GM19452 (cell line): ENCODE measurements around the gene TNIP1.

Experiments
- ATAC-seq: cut with Tn5 transposase; IDR thresholded peaks from one replicate; pipeline ENCODE4 v1.9.1; 2021; ENCODE audit not compliant: unreplicated experiment

The TNIP1 gene

DNA sequence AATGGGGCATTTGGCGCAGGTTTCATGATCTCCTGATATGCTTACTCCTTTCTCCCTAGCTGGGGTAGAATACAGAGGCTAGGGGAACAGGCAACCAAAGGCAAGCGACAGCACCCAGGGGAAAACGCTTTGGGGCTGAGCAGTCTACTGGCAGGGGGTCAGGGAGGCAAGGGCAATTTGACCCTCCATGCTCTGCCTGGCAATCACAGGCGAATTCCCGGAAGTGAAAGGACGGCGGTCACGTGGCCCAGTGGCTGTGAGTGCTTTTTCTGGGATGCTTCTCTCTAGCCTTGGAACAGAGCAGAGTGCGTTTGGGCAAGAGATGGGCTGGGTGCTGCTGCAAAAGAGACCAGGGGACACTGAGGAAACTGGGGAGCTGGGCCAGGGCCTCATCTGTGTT lies 54.7 kb downstream of the TNIP1 start:
- no peak for ATAC-seq

GRCh38 chr5:151025250-151025606 lies 55.6 kb downstream of the TNIP1 start:
- ATAC-seq: no peak

- ATAC-seq: no peak
These were observed 56.2 kb downstream of the TNIP1 start for GRCh38 chr5:151024440-151025249.

- no peak for ATAC-seq
These were observed 57.2 kb downstream of the TNIP1 start for GRCh38 chr5:151023651-151024050.

GRCh38 chr5:151023047-151023615 lies 57.7 kb downstream of the TNIP1 start:
- ATAC-seq: no peak

DNA sequence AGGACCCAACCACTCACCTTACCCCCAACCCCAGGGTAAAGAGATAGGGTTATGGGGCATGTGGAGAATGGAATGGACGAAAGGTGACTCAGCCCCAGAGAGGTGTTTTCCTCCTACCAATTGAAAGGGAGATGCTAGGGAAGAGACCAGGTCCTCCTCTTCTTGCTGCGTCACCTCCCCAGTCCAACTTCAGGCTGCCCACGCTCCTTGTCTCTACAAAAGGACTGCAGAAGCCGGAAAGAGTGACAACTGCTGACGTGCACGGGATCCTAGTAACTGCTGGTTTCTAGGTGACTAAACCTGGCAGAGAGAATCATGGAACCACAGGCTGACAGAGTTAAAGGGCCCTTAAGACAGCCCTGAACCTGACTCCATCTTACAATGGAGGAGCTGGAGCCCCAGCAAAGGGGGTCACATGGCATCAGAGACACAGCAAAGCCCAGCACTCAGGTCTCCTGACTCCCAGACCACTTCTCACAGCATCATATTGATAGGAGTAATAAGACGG lies 58.3 kb downstream of the TNIP1 start:
- ATAC-seq: no peak

DNA sequence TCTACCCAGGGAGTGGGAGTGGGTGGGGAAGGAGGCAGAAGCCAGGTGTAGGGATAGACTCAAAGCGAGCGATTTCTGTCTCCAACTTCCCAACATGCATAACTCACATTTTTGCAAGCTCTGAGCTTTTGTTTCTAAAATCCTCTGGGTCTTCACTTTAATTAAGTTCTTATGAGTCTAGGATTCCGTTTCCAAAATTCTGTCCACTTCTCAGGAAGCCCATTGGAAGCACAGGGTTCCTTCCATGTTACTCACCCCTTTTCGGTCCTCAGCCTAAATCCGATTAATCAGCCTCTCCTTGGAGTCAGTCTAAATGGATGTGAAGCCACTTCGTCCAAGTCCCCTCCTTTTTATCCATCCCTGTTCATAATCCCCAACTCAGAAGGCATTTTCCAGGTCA lies 59.1 kb downstream of the TNIP1 start:
- no peak for ATAC-seq

GRCh38 chr5:151020304-151021110 lies 60.3 kb downstream of the TNIP1 start, which contains the start of gene GPX3:
Gene GPX3 (plus strand): TSS chr5:151020591. CDS start chr5:151020655, 64 bp downstream.
- ATAC-seq: peak; percentile 65

DNA sequence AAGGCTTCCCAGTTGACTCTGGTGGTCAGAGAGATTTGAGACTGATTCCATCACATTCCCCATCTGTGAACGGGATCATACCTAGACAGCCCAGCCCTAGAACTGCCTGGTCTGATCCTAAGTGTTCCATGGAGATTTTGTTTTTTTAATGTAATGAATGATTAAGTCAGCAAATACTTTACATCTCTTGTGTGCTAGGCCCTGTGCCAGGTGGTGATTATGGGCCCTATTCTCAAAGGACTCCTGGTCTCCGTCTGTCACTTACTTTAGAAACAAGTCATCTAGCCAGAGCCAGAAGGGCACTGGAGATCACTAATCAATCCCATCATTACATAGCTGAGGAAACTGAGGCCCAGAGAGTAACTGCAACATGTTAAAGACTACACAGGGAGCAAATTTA lies 61.5 kb downstream of the TNIP1 start:
- no peak for ATAC-seq

DNA sequence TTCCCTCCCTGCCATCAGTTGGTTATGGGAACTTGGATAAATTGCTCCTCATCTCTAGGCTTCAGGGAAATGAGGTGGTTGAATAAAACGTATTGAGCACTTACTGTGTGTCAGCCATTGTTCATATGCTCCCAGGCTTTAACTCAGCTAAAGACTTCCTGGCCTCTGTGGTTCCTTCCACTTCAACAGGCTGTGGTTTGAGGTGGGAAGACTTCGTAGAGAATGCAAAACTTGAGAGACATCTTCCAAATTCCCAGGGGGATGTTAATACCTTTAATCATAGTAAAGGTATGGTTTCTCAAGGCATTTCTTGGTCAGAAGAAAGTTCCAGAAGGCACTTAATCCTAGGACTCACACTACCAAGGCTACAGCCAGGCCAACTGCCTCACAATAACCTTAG lies 62.0 kb downstream of the TNIP1 start:
- ATAC-seq: no peak

DNA sequence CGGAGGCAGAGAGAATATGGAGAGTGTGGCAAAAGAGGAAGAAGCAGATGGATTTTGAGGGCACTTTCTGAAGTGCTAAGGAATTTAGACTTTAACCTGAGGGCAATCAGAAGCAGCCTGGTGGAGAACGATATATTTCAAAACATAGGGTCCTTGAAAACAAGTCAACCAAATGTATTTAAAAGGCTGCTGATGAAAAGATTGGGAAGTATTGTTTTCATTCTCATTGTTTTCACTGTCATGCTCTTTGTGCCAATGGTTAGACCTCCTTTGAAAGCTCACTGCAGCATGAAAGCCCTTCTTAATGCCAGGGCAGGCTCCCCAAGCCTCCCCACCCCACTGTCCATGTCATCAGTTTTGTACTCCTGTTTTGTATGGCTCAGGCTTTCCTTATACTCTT lies 62.9 kb downstream of the TNIP1 start:
- no peak for ATAC-seq

DNA sequence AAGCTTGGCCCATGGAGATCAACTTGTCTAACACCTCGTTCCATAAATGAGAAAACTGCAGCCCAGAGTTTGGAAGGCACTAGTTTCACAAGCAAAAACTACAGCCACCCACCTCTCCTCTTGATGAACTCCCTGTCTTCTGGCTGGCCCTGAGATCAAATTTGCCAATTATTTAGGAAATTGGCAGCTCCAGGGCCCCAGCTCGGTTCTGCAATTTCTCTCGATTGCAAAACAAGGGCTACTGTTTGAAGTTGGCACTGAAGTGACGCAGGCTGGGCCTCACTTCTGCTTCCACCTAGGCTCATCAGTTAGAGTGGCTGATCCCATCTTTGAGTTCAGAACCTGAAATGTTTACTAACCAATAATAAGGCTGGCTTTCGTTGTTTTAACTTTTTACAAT lies 64.1 kb downstream of the TNIP1 start:
- ATAC-seq: no peak

DNA sequence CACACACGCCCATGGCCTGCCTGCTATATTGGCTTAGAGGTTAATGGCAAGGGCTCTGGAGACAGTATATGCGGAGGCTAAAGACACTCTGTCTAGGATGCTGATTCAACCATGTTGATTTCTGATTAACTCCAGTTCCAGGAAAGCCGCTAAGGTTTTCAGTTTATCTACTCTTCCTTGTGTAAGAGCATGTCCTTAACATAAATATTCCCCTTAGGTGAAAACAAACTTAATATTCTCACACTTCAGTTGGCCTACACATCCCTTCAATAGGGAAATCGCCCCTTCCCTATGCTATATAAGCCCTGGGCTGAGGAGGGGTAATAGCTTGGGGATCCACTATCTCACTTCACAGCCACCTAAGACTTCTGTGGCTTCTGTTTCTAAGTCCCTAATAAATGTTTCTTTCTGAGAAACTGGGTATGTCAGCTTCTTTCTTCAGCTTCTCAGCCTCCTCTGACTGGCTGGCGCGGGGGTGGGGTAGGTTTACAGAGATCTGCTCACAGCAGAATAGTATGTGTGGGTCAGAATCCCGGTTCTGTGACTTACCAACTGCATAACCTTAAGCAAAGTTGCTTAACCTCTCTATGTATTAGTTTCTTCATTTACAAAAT lies 64.8 kb downstream of the TNIP1 start:
- no peak for ATAC-seq

DNA sequence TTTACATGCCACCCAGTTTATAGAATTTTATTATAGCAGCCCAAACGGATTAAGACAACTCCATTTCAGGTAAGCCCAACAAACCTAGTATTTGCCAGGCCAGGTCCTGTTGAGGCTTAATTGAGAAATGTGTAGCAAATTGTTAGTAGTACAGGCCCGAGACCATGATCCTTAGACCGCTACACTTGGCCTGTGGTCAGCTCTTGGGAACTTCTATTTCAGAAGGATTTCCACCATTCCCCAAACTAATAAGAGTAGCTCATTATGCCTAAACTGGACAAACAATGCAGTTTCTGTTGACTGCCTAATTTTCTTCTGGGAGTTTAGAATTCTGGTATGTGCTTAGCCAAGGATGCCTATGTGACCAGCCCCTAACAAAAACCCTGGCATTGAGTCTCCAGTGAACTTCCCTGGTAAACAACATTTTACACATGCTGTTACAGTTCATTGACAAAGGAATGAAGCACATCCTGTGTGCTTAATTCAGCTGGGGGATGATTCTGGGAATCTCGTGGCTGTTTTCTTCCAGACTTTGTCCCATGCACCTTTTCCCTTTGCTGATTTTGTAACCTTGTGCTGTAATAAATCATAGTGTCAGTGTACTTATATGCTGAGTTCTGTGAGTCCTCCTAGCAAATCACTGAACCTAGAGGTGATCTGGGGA lies 66.0 kb downstream of the TNIP1 start:
- ATAC-seq: no peak

DNA sequence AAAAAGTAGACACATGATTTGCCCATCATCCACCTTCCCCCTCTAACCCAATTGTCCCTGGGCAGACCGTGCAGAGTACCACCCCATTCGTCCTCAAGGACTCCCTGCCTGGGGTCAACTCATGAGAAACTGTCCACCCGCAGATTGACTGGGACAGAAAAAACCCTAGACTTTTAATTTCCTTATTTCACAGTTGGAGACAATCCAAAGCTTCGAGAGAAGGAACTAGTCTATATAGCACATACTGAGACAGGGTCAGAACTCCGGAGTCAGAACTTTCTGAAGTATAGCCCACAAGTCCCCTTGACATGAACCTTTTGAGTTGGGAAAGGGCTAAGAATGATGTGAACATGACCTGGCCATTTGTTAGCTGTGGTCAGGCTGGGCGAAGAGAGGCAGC lies 68.0 kb downstream of the TNIP1 start:
- ATAC-seq: no peak

- no peak for ATAC-seq
These were observed 71.9 kb downstream of the TNIP1 start for GRCh38 chr5:151008906-151009305.

- ATAC-seq: no peak
These were observed 72.7 kb downstream of the TNIP1 start for GRCh38 chr5:151008210-151008491.

DNA sequence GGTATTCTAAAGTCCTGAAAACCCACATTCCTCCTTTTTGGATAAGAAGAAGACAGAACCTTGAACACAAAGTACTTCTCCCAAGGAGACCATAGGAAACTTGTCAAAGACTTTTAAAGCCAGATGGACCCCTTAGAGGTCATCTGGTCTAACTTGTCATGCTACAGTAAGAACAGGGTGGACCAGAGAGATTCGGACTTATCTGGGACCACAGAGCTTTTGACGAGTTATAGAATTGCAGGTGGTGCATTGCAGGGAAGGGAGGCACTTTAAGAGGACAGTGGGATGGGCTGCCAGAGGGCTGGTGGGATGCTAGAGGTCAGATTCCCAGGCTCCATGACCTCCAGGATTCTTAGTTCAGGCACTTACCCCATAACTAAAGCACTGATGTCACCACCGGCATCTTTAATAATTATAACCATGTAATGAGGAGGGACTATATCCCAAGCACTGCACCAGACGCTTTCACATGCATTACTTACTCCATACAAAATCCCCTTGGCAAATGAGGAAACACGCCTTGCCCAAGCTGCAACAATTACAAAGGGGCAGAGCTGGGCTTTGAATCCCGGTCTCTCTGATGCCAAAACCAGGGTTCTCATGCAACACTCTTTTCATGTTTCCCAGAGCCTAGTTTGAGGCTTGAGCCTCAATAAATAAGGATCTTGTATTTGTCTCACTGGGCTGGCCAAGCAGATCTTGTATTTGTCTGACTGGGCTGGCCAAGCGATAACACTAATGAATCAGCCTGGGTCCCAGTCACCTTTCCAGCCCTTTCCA lies 73.2 kb downstream of the TNIP1 start:
- no peak for ATAC-seq

- no peak for ATAC-seq
These were observed 74.0 kb downstream of the TNIP1 start for GRCh38 chr5:151006704-151007334.
